ENCODE data around the gene ADRB2. TPM values are rescaled to one million over a fixed set of nuclear protein-coding genes. Genes with fewer than 3 reads are reported as not detected.
"Not testable (repeated sequence)": the region's sequence is repeated elsewhere in the genome, so short reads cannot be mapped to it uniquely, and the experiment has no call there.

ADRB2 gene
- total and polyA plus RNA-seq, 9 donors, result 0.23 to 2.3 (median 1.0) TPM

GRCh38 chr5:148866024-148866423 lies 39.6 kb downstream of the ADRB2 start:
- no peak for TF ChIP-seq CTCF (IDR thresholded peaks at IDR 0.05)
- TF ChIP-seq POLR2A (IDR thresholded peaks at IDR 0.05), result no peak
- no peak for TF ChIP-seq EP300 (IDR thresholded peaks at IDR 0.05)
- no peaks in the 10 kb centered on the region for H3K36me3 ChIP-seq
- no peaks in the 10 kb centered on the region for H3K9me3 ChIP-seq
- no peak overlapping the region for H3K27ac ChIP-seq
- no peaks in the 10 kb centered on the region for H3K4me1 ChIP-seq (ENCODE audit: insufficient read depth)
- H3K4me3 ChIP-seq, result no peak overlapping the region
- no peaks in the 10 kb centered on the region for H3K27me3 ChIP-seq
- 79 to 83% (median 81%) methylated on average over 2 of the region's 2 CpGs for WGBS, 3 donors
- no peak for DNase-seq
- intact Hi-C loops (cut with DNase I), result no loop called here

GRCh38 chr5:148873120-148873519 lies 46.7 kb downstream of the ADRB2 start:
- intact Hi-C loops (cut with DNase I), result no loop called here
- H3K4me3 ChIP-seq, result no peak overlapping the region
- H3K36me3 ChIP-seq, result no peaks in the 10 kb centered on the region
- no peaks in the 10 kb centered on the region for H3K27me3 ChIP-seq
- no peak overlapping the region for H3K27ac ChIP-seq
- 84 to 92% (median 87%) methylated on average over 5 of the region's 5 CpGs for WGBS, 3 donors
- no peak for DNase-seq
- TF ChIP-seq EP300 (IDR thresholded peaks at IDR 0.05), result no peak
- no peak for TF ChIP-seq CTCF (IDR thresholded peaks at IDR 0.05)
- no peak for TF ChIP-seq POLR2A (IDR thresholded peaks at IDR 0.05)
- no peaks in the 10 kb centered on the region for H3K4me1 ChIP-seq (ENCODE audit: insufficient read depth)
- no peaks in the 10 kb centered on the region for H3K9me3 ChIP-seq

GRCh38 chr5:148873690-148874485 lies 47.5 kb downstream of the ADRB2 start:
- no peaks in the 10 kb centered on the region for H3K4me1 ChIP-seq (ENCODE audit: insufficient read depth)
- no peak overlapping the region for H3K27ac ChIP-seq
- no peak overlapping the region for H3K4me3 ChIP-seq
- H3K36me3 ChIP-seq, result no peaks in the 10 kb centered on the region
- WGBS, 3 donors, result 20 to 34% (median 27%) methylated on average over 3 of the region's 3 CpGs
- DNase-seq, result no peak
- H3K27me3 ChIP-seq, result peaks cover 3% of the 10 kb centered on the region
- TF ChIP-seq POLR2A (IDR thresholded peaks at IDR 0.05) (no peak), CTCF (IDR thresholded peaks at IDR 0.05) (no peak), EP300 (IDR thresholded peaks at IDR 0.05) (no peak)
- intact Hi-C loops (cut with DNase I), result no loop called here
- no peaks in the 10 kb centered on the region for H3K9me3 ChIP-seq

GRCh38 chr5:148875205-148875875 lies 48.9 kb downstream of the ADRB2 start:
- TF ChIP-seq EP300 (IDR thresholded peaks at IDR 0.05) (no peak), POLR2A (IDR thresholded peaks at IDR 0.05) (no peak), CTCF (IDR thresholded peaks at IDR 0.05) (no peak)
- 64 to 74% (median 72%) methylated on average over 4 of the region's 4 CpGs for WGBS, 3 donors
- no peak overlapping the region for H3K4me3 ChIP-seq
- intact Hi-C loops (cut with DNase I), result loop anchor here in 1 of 4 donors (5.0 kb wide), 1 partner anchor 992 kb away; no protein-coding TSS in a partner anchor
- H3K9me3 ChIP-seq, result no peaks in the 10 kb centered on the region
- H3K27ac ChIP-seq, result no peak overlapping the region
- no peak for DNase-seq
- H3K4me1 ChIP-seq (ENCODE audit: insufficient read depth), result no peaks in the 10 kb centered on the region
- H3K27me3 ChIP-seq, result peaks cover 3% of the 10 kb centered on the region
- H3K36me3 ChIP-seq, result no peaks in the 10 kb centered on the region

- not testable (repeated sequence) for H3K9me3 ChIP-seq; H3K27ac ChIP-seq; H3K4me3 ChIP-seq; H3K27me3 ChIP-seq; H3K36me3 ChIP-seq; DNase-seq; H3K4me1 ChIP-seq (ENCODE audit: insufficient read depth)
- 90 to 96% (median 94%) methylated on average over 5 of the region's 5 CpGs for WGBS, 3 donors
- intact Hi-C loops (cut with DNase I), result loop anchor here in 1 of 4 donors (5.0 kb wide), 1 partner anchor 990 kb away; no protein-coding TSS in a partner anchor
Measured at GRCh38 chr5:148877436-148877835, 51.0 kb downstream of the ADRB2 start.
